Esophagus (tissue), 2 donors: ENCODE measurements around the gene KDM8. TPM values are rescaled to one million over a fixed set of nuclear protein-coding genes. Genes with fewer than 3 reads are reported as not detected.

ENCODE experiments used
- H3K27ac ChIP-seq, 2 donors: one replicate each; pipeline ENCODE4 v1.5.1; 2013; ENCODE audit warnings: low read depth in 2 of 2, mild to moderate bottlenecking in 2 of 2, inconsistent platforms in 1 of 2, low read length in 1 of 2, moderate library complexity in 1 of 2
- H3K27me3 ChIP-seq, 2 donors: one replicate each; pipeline ENCODE4 v1.6.1; 2013; ENCODE audit warnings: low read length in 2 of 2, control low read depth in 1 of 2, mild to moderate bottlenecking in 1 of 2; ENCODE audit not compliant: insufficient read depth in 2 of 2, control insufficient read depth in 1 of 2
- H3K36me3 ChIP-seq, 2 donors: one replicate each; pipeline ENCODE4 v1.6.1; 2013; ENCODE audit warnings: low read length in 1 of 2; ENCODE audit not compliant: control insufficient read depth in 2 of 2, insufficient read depth in 2 of 2
- H3K4me1 ChIP-seq, 2 donors: one replicate each; pipeline ENCODE4 v1.6.1; 2013; ENCODE audit warnings: low read length in 1 of 2; ENCODE audit not compliant: control insufficient read depth in 2 of 2, insufficient read depth in 2 of 2
- H3K4me3 ChIP-seq, 2 donors: one replicate each; pipeline ENCODE4 v1.5.1; 2013; ENCODE audit warnings: low read length in 2 of 2, mild to moderate bottlenecking in 2 of 2, low read depth in 1 of 2, moderate library complexity in 1 of 2
- H3K9me3 ChIP-seq, 2 donors: one replicate each; pipeline ENCODE4 v1.6.1; 2013; ENCODE audit warnings: mild to moderate bottlenecking in 2 of 2, low read depth in 1 of 2, low read length in 1 of 2, moderate library complexity in 1 of 2; ENCODE audit not compliant: control insufficient read depth in 2 of 2, insufficient read depth in 1 of 2
- WGBS, 2 donors: extraction: QIAGEN DNeasy Blood & Tissue Kit; methylation state at CpG; one replicate each; pipeline ENCODE4 v1.1.7; 2013; 5-methylcytosine and 5-hydroxymethylcytosine counted together
- polyA plus RNA-seq, 2 donors: library from polyadenylated mRNA; stranded (reverse); fragments of 200-250 nt; gene quantifications; one replicate each; pipeline ENCODE4 v1.2.3, GENCODE V29; 2013
- donor health status: healthy with polysubstance abuse.
- donor health status: Bipolar disorder and iron deficiency.

KDM8 gene
- polyA plus RNA-seq, 2 donors: 2.6 to 3.7 TPM

DNA sequence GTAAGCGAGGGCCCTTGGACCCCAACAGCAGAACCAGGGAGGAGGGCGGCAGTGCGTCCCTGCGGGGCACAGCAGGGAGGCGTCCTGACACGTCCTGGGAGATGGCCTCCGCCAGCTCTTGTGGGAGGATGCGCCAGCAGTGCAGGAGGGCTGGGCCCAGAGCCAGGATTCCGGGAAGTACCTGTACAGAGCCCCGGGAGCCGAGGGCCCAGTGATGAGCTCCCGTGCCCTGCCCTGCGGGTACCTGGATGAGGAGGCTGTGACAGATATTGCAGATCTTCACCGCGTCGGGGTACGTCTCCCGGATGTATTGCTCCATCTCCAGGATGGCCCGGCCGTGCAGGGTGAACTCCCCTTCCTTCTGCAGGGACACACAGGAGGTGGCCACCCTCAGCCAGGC, 23.1 kb downstream of the KDM8 start:
- Histone ChIP-seq H3K36me3 (peaks cover 8 to 24% of the 10 kb centered on the region in 2 donors), H3K27me3 (no peaks in the 10 kb centered on the region), H3K27ac (no peak overlapping the region), H3K4me1 (peaks cover 7 to 15% of the 10 kb centered on the region in 2 donors), H3K9me3 (no peaks in the 10 kb centered on the region), H3K4me3 (no peak overlapping the region)
- WGBS, 2 donors: 51 to 54% methylated on average over 19 to 20 of the region's 20 CpGs

- no peak overlapping the region for H3K4me3 ChIP-seq
- peaks cover 7 to 15% of the 10 kb centered on the region in 2 donors for H3K4me1 ChIP-seq
- no peak overlapping the region for H3K27ac ChIP-seq
- H3K27me3 ChIP-seq: no peaks in the 10 kb centered on the region
- H3K36me3 ChIP-seq: peaks cover 8 to 24% of the 10 kb centered on the region in 2 donors
- H3K9me3 ChIP-seq: no peaks in the 10 kb centered on the region
- 83 to 87% methylated on average over 16 of the region's 16 CpGs for WGBS, 2 donors
These were observed 23.8 kb downstream of the KDM8 start for GRCh38 chr16:27226976-27227705.

DNA sequence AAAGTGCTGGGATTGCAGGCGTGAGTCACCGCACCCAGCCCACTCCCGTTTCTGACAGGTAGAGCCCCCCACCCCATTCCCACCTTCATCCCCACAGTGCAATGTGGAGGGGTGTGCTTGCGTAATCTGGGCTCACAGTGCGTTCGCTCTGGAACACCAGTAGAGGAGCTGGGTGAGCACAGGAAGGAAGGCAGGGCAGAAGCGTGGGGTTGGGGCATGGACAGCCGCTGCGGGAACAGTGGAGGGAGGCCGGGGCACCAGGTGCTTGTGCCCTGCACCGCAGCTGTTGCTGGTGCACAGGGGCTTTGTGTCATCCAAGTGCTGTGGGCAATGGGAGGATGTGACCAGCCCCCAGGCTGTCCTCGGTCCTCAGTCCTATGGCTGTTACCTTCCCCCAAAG, 24.7 kb downstream of the KDM8 start:
- WGBS, 2 donors: 87 to 89% methylated on average over 10 to 12 of the region's 12 CpGs
- H3K9me3 ChIP-seq: no peaks in the 10 kb centered on the region
- no peak overlapping the region for H3K4me3 ChIP-seq
- H3K27me3 ChIP-seq: no peaks in the 10 kb centered on the region
- peaks cover 11 to 24% of the 10 kb centered on the region in 2 donors for H3K36me3 ChIP-seq
- H3K27ac ChIP-seq: no peak overlapping the region
- H3K4me1 ChIP-seq: peaks cover 7 to 20% of the 10 kb centered on the region in 2 donors

DNA sequence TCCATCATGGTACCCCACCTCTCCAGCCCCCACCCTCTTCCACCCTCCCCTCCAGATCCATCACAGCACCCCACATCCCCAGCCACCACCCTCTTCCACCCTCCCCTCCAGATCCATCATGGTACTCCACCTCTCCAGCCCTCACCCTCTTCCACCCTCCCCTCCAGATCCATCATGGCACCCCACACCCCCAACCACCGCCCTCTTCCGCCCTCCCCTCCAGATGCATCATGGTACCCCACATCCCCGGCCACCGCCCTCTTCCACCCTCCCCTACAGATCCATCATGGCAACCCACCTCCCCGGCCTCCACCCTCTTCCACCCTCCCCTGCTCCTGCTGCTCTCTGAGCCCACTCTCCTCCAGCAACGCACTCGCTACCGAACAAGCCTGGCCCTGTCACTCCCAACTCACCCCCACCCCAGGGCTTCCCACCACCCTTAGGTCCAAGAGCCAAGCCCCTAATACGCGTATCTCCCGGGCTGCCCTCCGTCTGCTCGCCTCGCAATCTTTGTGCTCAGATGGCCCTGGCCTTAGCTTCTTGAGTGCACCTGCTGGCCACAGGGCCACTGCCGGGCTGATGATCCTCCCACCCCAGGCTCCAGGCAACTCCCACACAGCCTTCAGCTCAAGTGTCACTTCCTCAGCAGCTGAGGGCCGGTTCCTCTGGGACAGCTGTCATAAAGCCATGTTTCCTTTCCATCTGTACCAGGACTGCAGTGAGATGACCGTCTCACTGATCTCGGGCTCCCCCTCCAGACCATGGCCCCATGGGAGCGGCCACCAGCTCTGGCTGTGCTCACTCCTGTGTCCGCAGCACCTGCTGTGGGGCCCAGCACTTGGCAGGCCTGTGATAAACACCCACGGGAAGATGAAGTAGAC, 25.5 kb downstream of the KDM8 start:
- peaks cover 7 to 20% of the 10 kb centered on the region in 2 donors for H3K4me1 ChIP-seq
- H3K27ac ChIP-seq: no peak overlapping the region
- WGBS, 2 donors: 83 to 88% methylated on average over 21 of the region's 21 CpGs
- peaks cover 11 to 19% of the 10 kb centered on the region in 2 donors for H3K36me3 ChIP-seq
- no peaks in the 10 kb centered on the region for H3K27me3 ChIP-seq
- H3K4me3 ChIP-seq: no peak overlapping the region
- no peaks in the 10 kb centered on the region for H3K9me3 ChIP-seq

GRCh38 chr16:27229891-27230470, 26.7 kb downstream of the KDM8 start:
- H3K4me3 ChIP-seq: no peak overlapping the region
- 91% methylated on average over 18 of the region's 18 CpGs for WGBS, 2 donors
- no peaks in the 10 kb centered on the region for H3K9me3 ChIP-seq
- peaks cover 7 to 20% of the 10 kb centered on the region in 2 donors for H3K4me1 ChIP-seq
- no peak overlapping the region for H3K27ac ChIP-seq
- H3K36me3 ChIP-seq: peaks cover 3 to 10% of the 10 kb centered on the region in 2 donors
- H3K27me3 ChIP-seq: no peaks in the 10 kb centered on the region

- 59 to 60% methylated on average over 16 of the region's 16 CpGs for WGBS, 2 donors
- Histone ChIP-seq H3K36me3 (peaks cover 3 to 5% of the 10 kb centered on the region in 2 donors), H3K27ac (no peak overlapping the region), H3K27me3 (no peaks in the 10 kb centered on the region), H3K4me1 (peaks cover 7 to 24% of the 10 kb centered on the region in 2 donors), H3K9me3 (no peaks in the 10 kb centered on the region), H3K4me3 (no peak overlapping the region)
These were observed 27.3 kb downstream of the KDM8 start for GRCh38 chr16:27230562-27231001.

DNA sequence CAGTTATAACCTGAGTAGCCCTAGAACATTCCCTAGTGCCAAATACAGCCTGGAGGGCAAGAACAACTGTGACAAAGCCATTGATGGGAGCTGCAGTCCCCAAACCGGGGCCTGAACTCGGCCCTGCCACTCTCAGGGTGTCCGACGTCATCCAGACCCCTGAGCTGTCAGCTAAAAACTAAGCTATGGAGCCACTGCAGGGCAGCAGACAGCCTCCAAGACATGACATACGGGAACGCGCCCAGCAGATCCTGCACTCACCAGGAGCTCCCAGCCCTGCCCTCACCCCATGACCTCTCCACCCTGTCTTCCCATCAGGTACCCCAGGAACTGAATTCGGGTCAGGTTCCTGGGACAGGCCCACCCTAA, 28.4 kb downstream of the KDM8 start:
- Histone ChIP-seq H3K36me3 (peaks cover 3 to 5% of the 10 kb centered on the region in 2 donors), H3K4me1 (peaks cover 9 to 27% of the 10 kb centered on the region in 2 donors), H3K4me3 (no peak overlapping the region), H3K27me3 (no peaks in the 10 kb centered on the region), H3K27ac (peak overlapping the region in 1 of 2 donors; percentile 38), H3K9me3 (no peaks in the 10 kb centered on the region)
- 88 to 95% methylated on average over 8 of the region's 8 CpGs for WGBS, 2 donors

DNA sequence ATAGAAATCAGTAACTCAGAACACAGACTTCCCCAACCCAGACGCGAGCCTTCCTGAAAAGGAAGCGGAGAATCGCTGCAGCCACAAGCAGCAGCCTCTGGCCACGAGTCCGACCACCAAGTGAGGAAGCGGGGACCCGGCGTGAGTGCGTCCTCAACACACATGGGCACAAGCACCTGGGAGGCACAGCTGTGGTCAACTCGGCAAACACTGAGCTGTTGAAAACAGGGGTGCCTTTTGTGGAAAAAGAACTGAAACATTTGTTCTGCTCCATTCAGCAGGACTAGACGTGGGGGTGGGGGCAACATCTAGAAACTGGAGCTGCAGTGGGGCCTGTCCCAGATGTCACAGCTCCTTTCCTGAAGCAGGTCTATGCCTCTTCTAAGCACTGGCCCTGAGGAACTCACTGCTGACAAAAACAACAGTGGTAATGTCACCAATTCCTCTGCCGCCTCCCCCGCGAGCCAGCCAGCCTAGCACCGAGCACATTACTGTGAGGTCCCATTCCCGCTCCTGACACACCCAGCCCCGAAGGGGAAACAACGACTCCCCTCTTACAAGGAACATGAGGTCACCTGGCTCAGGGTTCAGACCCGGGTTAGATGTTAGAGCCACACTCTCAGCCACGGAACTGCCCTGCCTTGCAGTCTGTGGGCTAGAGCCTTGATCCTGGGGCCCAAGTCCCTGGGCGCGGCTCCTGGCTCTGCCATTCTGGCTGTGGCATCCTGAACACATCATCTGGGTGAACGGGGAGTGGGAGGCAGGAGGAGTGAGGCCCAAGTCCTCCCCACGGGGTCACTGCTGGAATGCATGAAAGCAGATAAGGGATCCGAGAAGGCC, 29.0 kb downstream of the KDM8 start:
- Histone ChIP-seq H3K27me3 (no peaks in the 10 kb centered on the region), H3K36me3 (peaks cover 3 to 5% of the 10 kb centered on the region in 2 donors), H3K4me1 (peaks cover 7 to 30% of the 10 kb centered on the region in 2 donors), H3K4me3 (no peak overlapping the region), H3K27ac (peak overlapping the region in 1 of 2 donors; percentile 38), H3K9me3 (no peaks in the 10 kb centered on the region)
- 74 to 76% methylated on average over 26 of the region's 26 CpGs for WGBS, 2 donors
